LNCAP (cell line): ENCODE results near the gene SFXN1.

Experiments used
- CTCF ChIP-seq: fragments of 450-650 bp; IDR thresholded peaks from 2 replicates; pipeline ENCODE4 v1.5.1; 2017; ENCODE audit warnings: mild to moderate bottlenecking

The SFXN1 gene

GRCh38 chr5:175521313-175521833 lies 43.0 kb downstream of the SFXN1 start:
- no peak for TF ChIP-seq CTCF

- TF ChIP-seq CTCF = no peak
Observed at GRCh38 chr5:175523292-175523691, 44.9 kb downstream of the SFXN1 start.

- TF ChIP-seq CTCF = no peak
Observed at GRCh38 chr5:175524211-175524610, 45.9 kb downstream of the SFXN1 start.

- TF ChIP-seq CTCF = no peak
Observed at GRCh38 chr5:175526691-175527090, 48.3 kb downstream of the SFXN1 start.

- no peak for TF ChIP-seq CTCF
Observed at GRCh38 chr5:175531361-175531760, 53.0 kb downstream of the SFXN1 start.

- peak; percentile 99 for TF ChIP-seq CTCF
Observed at GRCh38 chr5:175534070-175534932, 55.9 kb downstream of the SFXN1 start.

- TF ChIP-seq CTCF = no peak
Observed at GRCh38 chr5:175535796-175536195, 57.4 kb downstream of the SFXN1 start.
